GM12878 (cell line): Measurements from ENCODE around the gene SLC24A3. TPM values are rescaled to one million over a fixed set of nuclear protein-coding genes. Genes with fewer than 3 reads are reported as not detected.

Experiments used
- ATAC-seq: fragments of 200-7000 bp; cut with Tn5 transposase; 3 replicates; pipeline ENCODE4 v1.9.1; 2020; ENCODE audit warnings: mild to moderate bottlenecking, moderate library complexity
- BruUV-seq: library from RNA; stranded (reverse); fragments of 400-500 nt; replicated peaks from 2 replicates; lab custom pipeline; 2021; lab: Mats Ljungman, UMichigan
- CTCF ChIA-PET: fragments of 300-600 bp; sonication (Branson Sonifier 250); formaldehyde crosslinking; extraction: SDS; loops from one replicate; lab custom pipeline; 2021; ENCODE audit warnings: inconsistent platforms; lab: Yijun Ruan, JAX
- POLR2A ChIA-PET: fragments of 350-600 bp; formaldehyde crosslinking; extraction: SDS; loops from one replicate; lab custom pipeline; 2021; ENCODE audit warnings: inconsistent platforms; lab: Charles Lee
- RAD21 ChIA-PET: fragments of 300-600 bp; sonication (Branson Sonifier 250); formaldehyde crosslinking; loops from one replicate; lab custom pipeline; 2023; ENCODE audit warnings: antibody characterized with exemption; ENCODE audit not compliant: unreplicated experiment; lab: Charles Lee
- SMC1A ChIA-PET: fragments of 300-600 bp; sonication (Branson Sonifier 250); formaldehyde crosslinking; loops from one replicate; lab custom pipeline; 2023; ENCODE audit not compliant: unreplicated experiment, uncharacterized antibody; lab: Charles Lee
- DNase-seq: peaks from one replicate; pipeline ENCODE4 v3.0.0-alpha.2; 2011; ENCODE audit warnings: low read depth, low spot score
- FAIRE-seq: peaks from 3 replicates; lab custom pipeline; 2011; peaks lifted over from hg19 to GRCh38; lab: Jason Lieb, UNC
- H2AFZ ChIP-seq: 2 replicates; pipeline ENCODE4 v1.6.0; 2011; ENCODE audit warnings: low read depth, low read length, control low read depth; ENCODE audit not compliant: control insufficient read depth
- H3K27ac ChIP-seq: 2 replicates; pipeline ENCODE4 v1.5.1; 2011; ENCODE audit warnings: control low read depth; ENCODE audit not compliant: control insufficient read depth, insufficient read depth
- H3K27me3 ChIP-seq, 2 experiments: replicated peaks in 1 of 2; 2 replicates each; pipeline versions ENCODE4 v1.6.0 to v1.6.1; 2011; ENCODE audit warnings: low read length in 1 of 2; ENCODE audit not compliant: control insufficient read depth in 2 of 2, insufficient read depth in 2 of 2
- H3K36me3 ChIP-seq, 2 experiments: 2 replicates each; pipeline ENCODE4 v1.5.1; 2011; ENCODE audit warnings: low read length in 1 of 2; ENCODE audit not compliant: control insufficient read depth in 2 of 2, insufficient read depth in 2 of 2
- H3K4me1 ChIP-seq: 2 replicates; pipeline ENCODE4 v1.6.1; 2011; ENCODE audit warnings: mild to moderate bottlenecking, low read length, moderate library complexity, mixed read lengths; ENCODE audit not compliant: control insufficient read depth, insufficient read depth
- H3K4me2 ChIP-seq: 2 replicates; pipeline ENCODE4 v1.6.0; 2011; ENCODE audit warnings: control low read depth; ENCODE audit not compliant: control insufficient read depth, insufficient read depth
- H3K4me3 ChIP-seq: fragments of 200-600 bp; sonication (generic); 2 replicates; pipeline ENCODE4 v1.5.1; 2016
- H3K79me2 ChIP-seq: 2 replicates; pipeline ENCODE4 v1.6.0; 2011; ENCODE audit warnings: low read length; ENCODE audit not compliant: control insufficient read depth, insufficient read depth
- H3K9ac ChIP-seq: 2 replicates; pipeline ENCODE4 v1.8.0; 2011; ENCODE audit warnings: low read length, control low read depth, mixed read lengths; ENCODE audit not compliant: control insufficient read depth, insufficient read depth
- H3K9me3 ChIP-seq: replicated peaks from 3 replicates; pipeline ENCODE4 v1.5.1; 2011; ENCODE audit warnings: mild to moderate bottlenecking, low read length; ENCODE audit not compliant: control insufficient read depth, insufficient read depth
- H4K20me1 ChIP-seq: 2 replicates; pipeline ENCODE4 v1.6.0; 2011; ENCODE audit not compliant: control insufficient read depth, insufficient read depth
- FOS ChIP-seq: IDR thresholded peaks from 3 replicates; pipeline ENCODE4 v1.6.1; 2011; ENCODE audit warnings: borderline replicate concordance; ENCODE audit not compliant: insufficient read length; ENCODE audit errors: extremely low read depth
- HDGF ChIP-seq: fragments of 450-650 bp; IDR thresholded peaks from 2 replicates; pipeline ENCODE4 v1.6.1; 2016; ENCODE audit warnings: antibody characterized with exemption
- HSF1 ChIP-seq: fragments of 150-350 bp; IDR thresholded peaks from 2 replicates; pipeline ENCODE4 v1.6.1; 2014; ENCODE audit warnings: mild to moderate bottlenecking, low read depth, low read length
- IRF5 ChIP-seq: fragments of 450-650 bp; IDR thresholded peaks from 2 replicates; pipeline ENCODE4 v1.6.1; 2017; ENCODE audit warnings: borderline replicate concordance
- JUNB ChIP-seq: IDR thresholded peaks from 2 replicates; pipeline ENCODE4 v1.6.1; 2016; ENCODE audit warnings: antibody characterized with exemption, mild to moderate bottlenecking
- RUNX3 ChIP-seq: IDR thresholded peaks from 2 replicates; pipeline ENCODE4 v1.6.1; 2012; ENCODE audit warnings: low read length, inconsistent platforms
- SIN3A ChIP-seq: IDR thresholded peaks from 2 replicates; pipeline ENCODE4 v1.6.1; 2012; ENCODE audit warnings: low read depth, low read length, improper control_type of control experiment
- USF1 ChIP-seq: IDR thresholded peaks from 2 replicates; pipeline ENCODE4 v1.6.1; 2011; ENCODE audit warnings: borderline replicate concordance, low read depth, mild to moderate bottlenecking, moderate library complexity, mixed read lengths, low read length; ENCODE audit not compliant: insufficient read depth; ENCODE audit errors: extremely low read length
- WGBS: methylation state at CpG from one replicate; pipeline ENCODE4 v1.1.6; 2016; ENCODE audit warnings: low lambda C conversion rate; ENCODE audit not compliant: insufficient replicate concordance, insufficient coverage; ENCODE audit errors: missing lambda C conversion rate; 5-methylcytosine and 5-hydroxymethylcytosine counted together
- in situ Hi-C: fragments of 300-500 bp; cut with MboI; formaldehyde crosslinking; loops from 9 replicates; pipeline ENCODE4 v1.14.3; 2018; ENCODE audit warnings: mixed read lengths
- intact Hi-C: fragments of 100-400 bp; cut with micrococcal nuclease; formaldehyde crosslinking; loops from one replicate; pipeline ENCODE4 v1.14.2; 2022; ENCODE audit not compliant: unreplicated experiment
- polyA plus RNA-seq, 11 experiments: library from polyadenylated mRNA; depleted of rRNA in 4 of 11; unstranded in 6 of 11; stranded (reverse) in 5 of 11; fragments of >200 nt; fragmentation: Nextera tagmentation in 4 of 11; fragmentation: Illumina TruSeq in 1 of 11; extraction: Ambion mirVana in 4 of 11; extraction: Trizol in 1 of 11; gene quantifications; 1 replicate in 1 of 11; 2 replicates in 10 of 11; pipeline versions ENCODE4 v1.2.1 to v1.2.3, GENCODE V29; 2011 to 2016; ENCODE audit warnings: inconsistent platforms in 2 of 11, missing spikeins in 2 of 11, low read depth in 1 of 11
- total RNA-seq, 4 experiments: library from RNA; depleted of rRNA in 3 of 4; stranded (reverse); fragments of >200 nt in 3 of 4; fragmentation: Illumina TruSeq in 1 of 4; extraction: Trizol in 1 of 4; gene quantifications; 2 replicates each; pipeline versions ENCODE4 v1.2.1 to v1.2.3, GENCODE V29; 2013 to 2021
- TF ChIP-seq, protein P1 (sequence below), 3 experiments: IDR thresholded peaks in 2 of 3; conservative IDR thresholded peaks in 1 of 3; 2 replicates each; pipeline ENCODE4 v1.5.1; 2011; ENCODE audit warnings: low read depth in 3 of 3, low read length in 3 of 3, mild to moderate bottlenecking in 3 of 3, control low read depth in 2 of 3, moderate library complexity in 2 of 3, inconsistent platforms in 1 of 3, mixed read lengths in 1 of 3; ENCODE audit not compliant: control insufficient read depth in 2 of 3, insufficient read depth in 1 of 3; ENCODE audit errors: extremely low read depth in 1 of 3

The SLC24A3 gene
- total and polyA plus RNA-seq, 10 of the 15 experiments (the other 5 are each of a cell fraction or from before 2014, with no cell fraction given), result 0.04 TPM; not detected in 9

DNA sequence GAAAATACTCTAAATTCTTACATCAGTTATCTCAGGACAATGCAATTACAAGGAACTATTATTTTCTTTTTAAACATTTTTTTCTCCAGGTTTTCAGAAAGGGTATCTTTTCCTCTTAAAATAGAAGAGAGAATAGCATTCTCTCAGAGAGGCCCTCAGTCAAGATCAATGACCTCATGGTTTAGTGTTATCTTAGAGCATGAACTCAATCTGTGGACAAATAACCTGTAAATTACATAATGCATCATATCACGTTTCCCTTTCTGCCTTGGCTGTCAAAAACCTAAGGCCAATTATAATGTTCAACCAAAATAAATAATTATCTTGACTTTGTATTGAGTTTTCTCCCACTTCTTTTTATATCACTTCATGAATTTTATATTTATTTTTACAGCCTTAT is 202.2 kb downstream of the SLC24A3 start:
- BruUV-seq, result no TSS peak
- Histone ChIP-seq H3K9ac (no peak overlapping the region), H3K4me1 (no peaks in the 10 kb centered on the region), H4K20me1 (no peaks in the 10 kb centered on the region), H3K36me3 (no peaks in the 10 kb centered on the region), H3K4me3 (no peak overlapping the region), H3K79me2 (no peaks in the 10 kb centered on the region), H3K9me3 (no peaks in the 10 kb centered on the region), H3K27ac (no peak overlapping the region), H2AFZ (no peak overlapping the region), H3K27me3 (no peaks in the 10 kb centered on the region), H3K4me2 (no peak overlapping the region)
- TF ChIP-seq JUNB (no peak), HSF1 (no peak), IRF5 (no peak), USF1 (no peak), HDGF (no peak), FOS (no peak), SIN3A (no peak), RUNX3 (no peak)
- TF ChIP-seq, protein P1, sequence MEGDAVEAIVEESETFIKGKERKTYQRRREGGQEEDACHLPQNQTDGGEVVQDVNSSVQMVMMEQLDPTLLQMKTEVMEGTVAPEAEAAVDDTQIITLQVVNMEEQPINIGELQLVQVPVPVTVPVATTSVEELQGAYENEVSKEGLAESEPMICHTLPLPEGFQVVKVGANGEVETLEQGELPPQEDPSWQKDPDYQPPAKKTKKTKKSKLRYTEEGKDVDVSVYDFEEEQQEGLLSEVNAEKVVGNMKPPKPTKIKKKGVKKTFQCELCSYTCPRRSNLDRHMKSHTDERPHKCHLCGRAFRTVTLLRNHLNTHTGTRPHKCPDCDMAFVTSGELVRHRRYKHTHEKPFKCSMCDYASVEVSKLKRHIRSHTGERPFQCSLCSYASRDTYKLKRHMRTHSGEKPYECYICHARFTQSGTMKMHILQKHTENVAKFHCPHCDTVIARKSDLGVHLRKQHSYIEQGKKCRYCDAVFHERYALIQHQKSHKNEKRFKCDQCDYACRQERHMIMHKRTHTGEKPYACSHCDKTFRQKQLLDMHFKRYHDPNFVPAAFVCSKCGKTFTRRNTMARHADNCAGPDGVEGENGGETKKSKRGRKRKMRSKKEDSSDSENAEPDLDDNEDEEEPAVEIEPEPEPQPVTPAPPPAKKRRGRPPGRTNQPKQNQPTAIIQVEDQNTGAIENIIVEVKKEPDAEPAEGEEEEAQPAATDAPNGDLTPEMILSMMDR (IDR thresholded peaks at IDR 0.05 in 2 of 3, conservative IDR thresholded peaks at IDR 0.05 in 1 of 3; ENCODE audit: control insufficient read depth in 2 of 3, extremely low read depth in 1 of 3, insufficient read depth in 1 of 3, low read depth in 3 of 3, low read length in 3 of 3), result no peak
- ChIA-PET SMC1A (no interaction called here), CTCF (no interaction called here), RAD21 (no interaction called here), POLR2A (no interaction called here)
- FAIRE-seq, result no peak
- no peak for ATAC-seq
- in situ Hi-C loops, result no loop called here
- no peak for DNase-seq
- 0% methylated on average over 1 of the region's 1 CpG for whole genome bisulfite sequencing
- intact Hi-C loops, result no loop called here
